A549 (cell line): ENCODE results near the gene RPTOR.

Experiments used
- BHLHE40 ChIP-seq: IDR thresholded peaks from 2 replicates; pipeline ENCODE4 v1.6.1; 2012; ENCODE audit warnings: low read depth, low read length, inconsistent platforms
- KDM1A ChIP-seq: fragments of 200-600 bp; sonication (generic); IDR thresholded peaks from 2 replicates; pipeline ENCODE4 v1.6.1; 2016; ENCODE audit warnings: low read depth, mild to moderate bottlenecking
- KDM5A ChIP-seq: fragments of 200-600 bp; sonication (generic); IDR thresholded peaks from 2 replicates; pipeline ENCODE4 v1.6.1; 2016; ENCODE audit warnings: antibody characterized with exemption, mild to moderate bottlenecking
- MAZ ChIP-seq: fragments of 150-350 bp; IDR thresholded peaks from 2 replicates; pipeline ENCODE4 v1.6.1; 2014; ENCODE audit warnings: antibody characterized with exemption, low read depth, low read length, borderline replicate concordance
- MYC ChIP-seq: IDR thresholded peaks from 2 replicates; pipeline ENCODE4 v1.6.1; 2012; ENCODE audit warnings: mild to moderate bottlenecking, inconsistent platforms, low read length, improper control_type of control experiment, borderline replicate concordance
- POLR2A ChIP-seq: IDR thresholded peaks from 2 replicates; pipeline ENCODE4 v1.6.1; 2012; ENCODE audit warnings: mild to moderate bottlenecking, low read length
- RFX5 ChIP-seq: fragments of 450-650 bp; IDR thresholded peaks from 2 replicates; pipeline ENCODE4 v1.7.1; 2014; ENCODE audit warnings: antibody characterized with exemption, mild to moderate bottlenecking, moderate library complexity
- TF ChIP-seq, protein P1 (sequence below): fragments of >200 bp; sonication (Bioruptor Twin); formaldehyde crosslinking; IDR thresholded peaks from 3 replicates; pipeline ENCODE4 v1.5.1; 2016
- TF ChIP-seq, protein P2 (sequence below): fragments of 450-650 bp; IDR thresholded peaks from 2 replicates; pipeline ENCODE4 v1.6.1; 2014; ENCODE audit warnings: antibody characterized with exemption
- TF ChIP-seq, protein P3 (sequence below): IDR thresholded peaks from 2 replicates; pipeline ENCODE4 v1.6.1; 2012
- TF ChIP-seq, protein P4 (sequence below): fragments of 200-600 bp; sonication (generic); IDR thresholded peaks from 2 replicates; pipeline ENCODE4 v1.6.1; 2016; ENCODE audit warnings: antibody characterized with exemption, mild to moderate bottlenecking, moderate library complexity
- TF ChIP-seq, protein P5 (sequence below): fragments of 150-350 bp; IDR thresholded peaks from 2 replicates; pipeline ENCODE4 v1.6.1; 2014; ENCODE audit warnings: low read depth, mild to moderate bottlenecking, low read length

DNA sequence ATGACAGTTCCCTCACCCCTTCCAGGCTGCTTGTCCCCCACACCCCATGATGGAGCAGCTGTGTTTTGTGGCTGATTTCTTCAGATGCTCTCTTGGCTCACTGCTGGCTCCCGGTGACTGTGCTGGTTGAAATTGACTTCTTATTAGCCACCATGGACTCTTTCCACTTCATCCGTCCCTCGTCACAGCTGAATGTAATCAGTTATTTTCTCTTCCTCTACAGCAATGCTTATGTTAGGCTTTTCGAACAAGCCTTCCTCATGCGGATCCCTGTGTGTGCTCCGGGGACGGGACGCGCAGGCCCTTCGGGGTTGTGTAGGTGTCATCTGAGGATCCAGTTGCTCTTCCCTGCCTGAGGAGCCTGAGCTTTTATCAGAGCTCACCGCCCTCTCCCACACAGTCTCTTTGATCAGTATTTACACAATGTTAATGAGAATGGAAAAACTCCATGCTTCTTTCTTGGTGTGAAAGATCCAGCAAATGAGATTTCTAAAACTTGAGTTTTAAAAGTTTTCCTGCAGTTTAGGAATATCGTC is 87.5 kb downstream of the RPTOR start:
- TF ChIP-seq POLR2A (no peak), KDM5A (no peak), BHLHE40 (no peak), MAZ (no peak), MYC (no peak), RFX5 (no peak), KDM1A (no peak)
- TF ChIP-seq, protein P1, sequence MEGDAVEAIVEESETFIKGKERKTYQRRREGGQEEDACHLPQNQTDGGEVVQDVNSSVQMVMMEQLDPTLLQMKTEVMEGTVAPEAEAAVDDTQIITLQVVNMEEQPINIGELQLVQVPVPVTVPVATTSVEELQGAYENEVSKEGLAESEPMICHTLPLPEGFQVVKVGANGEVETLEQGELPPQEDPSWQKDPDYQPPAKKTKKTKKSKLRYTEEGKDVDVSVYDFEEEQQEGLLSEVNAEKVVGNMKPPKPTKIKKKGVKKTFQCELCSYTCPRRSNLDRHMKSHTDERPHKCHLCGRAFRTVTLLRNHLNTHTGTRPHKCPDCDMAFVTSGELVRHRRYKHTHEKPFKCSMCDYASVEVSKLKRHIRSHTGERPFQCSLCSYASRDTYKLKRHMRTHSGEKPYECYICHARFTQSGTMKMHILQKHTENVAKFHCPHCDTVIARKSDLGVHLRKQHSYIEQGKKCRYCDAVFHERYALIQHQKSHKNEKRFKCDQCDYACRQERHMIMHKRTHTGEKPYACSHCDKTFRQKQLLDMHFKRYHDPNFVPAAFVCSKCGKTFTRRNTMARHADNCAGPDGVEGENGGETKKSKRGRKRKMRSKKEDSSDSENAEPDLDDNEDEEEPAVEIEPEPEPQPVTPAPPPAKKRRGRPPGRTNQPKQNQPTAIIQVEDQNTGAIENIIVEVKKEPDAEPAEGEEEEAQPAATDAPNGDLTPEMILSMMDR, result no peak
- TF ChIP-seq, protein P2, sequence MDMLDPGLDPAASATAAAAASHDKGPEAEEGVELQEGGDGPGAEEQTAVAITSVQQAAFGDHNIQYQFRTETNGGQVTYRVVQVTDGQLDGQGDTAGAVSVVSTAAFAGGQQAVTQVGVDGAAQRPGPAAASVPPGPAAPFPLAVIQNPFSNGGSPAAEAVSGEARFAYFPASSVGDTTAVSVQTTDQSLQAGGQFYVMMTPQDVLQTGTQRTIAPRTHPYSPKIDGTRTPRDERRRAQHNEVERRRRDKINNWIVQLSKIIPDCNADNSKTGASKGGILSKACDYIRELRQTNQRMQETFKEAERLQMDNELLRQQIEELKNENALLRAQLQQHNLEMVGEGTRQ, result no peak
- TF ChIP-seq, protein P3, sequence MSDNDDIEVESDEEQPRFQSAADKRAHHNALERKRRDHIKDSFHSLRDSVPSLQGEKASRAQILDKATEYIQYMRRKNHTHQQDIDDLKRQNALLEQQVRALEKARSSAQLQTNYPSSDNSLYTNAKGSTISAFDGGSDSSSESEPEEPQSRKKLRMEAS, result no peak
- TF ChIP-seq, protein P4, sequence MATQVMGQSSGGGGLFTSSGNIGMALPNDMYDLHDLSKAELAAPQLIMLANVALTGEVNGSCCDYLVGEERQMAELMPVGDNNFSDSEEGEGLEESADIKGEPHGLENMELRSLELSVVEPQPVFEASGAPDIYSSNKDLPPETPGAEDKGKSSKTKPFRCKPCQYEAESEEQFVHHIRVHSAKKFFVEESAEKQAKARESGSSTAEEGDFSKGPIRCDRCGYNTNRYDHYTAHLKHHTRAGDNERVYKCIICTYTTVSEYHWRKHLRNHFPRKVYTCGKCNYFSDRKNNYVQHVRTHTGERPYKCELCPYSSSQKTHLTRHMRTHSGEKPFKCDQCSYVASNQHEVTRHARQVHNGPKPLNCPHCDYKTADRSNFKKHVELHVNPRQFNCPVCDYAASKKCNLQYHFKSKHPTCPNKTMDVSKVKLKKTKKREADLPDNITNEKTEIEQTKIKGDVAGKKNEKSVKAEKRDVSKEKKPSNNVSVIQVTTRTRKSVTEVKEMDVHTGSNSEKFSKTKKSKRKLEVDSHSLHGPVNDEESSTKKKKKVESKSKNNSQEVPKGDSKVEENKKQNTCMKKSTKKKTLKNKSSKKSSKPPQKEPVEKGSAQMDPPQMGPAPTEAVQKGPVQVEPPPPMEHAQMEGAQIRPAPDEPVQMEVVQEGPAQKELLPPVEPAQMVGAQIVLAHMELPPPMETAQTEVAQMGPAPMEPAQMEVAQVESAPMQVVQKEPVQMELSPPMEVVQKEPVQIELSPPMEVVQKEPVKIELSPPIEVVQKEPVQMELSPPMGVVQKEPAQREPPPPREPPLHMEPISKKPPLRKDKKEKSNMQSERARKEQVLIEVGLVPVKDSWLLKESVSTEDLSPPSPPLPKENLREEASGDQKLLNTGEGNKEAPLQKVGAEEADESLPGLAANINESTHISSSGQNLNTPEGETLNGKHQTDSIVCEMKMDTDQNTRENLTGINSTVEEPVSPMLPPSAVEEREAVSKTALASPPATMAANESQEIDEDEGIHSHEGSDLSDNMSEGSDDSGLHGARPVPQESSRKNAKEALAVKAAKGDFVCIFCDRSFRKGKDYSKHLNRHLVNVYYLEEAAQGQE, result no peak
- TF ChIP-seq, protein P5, sequence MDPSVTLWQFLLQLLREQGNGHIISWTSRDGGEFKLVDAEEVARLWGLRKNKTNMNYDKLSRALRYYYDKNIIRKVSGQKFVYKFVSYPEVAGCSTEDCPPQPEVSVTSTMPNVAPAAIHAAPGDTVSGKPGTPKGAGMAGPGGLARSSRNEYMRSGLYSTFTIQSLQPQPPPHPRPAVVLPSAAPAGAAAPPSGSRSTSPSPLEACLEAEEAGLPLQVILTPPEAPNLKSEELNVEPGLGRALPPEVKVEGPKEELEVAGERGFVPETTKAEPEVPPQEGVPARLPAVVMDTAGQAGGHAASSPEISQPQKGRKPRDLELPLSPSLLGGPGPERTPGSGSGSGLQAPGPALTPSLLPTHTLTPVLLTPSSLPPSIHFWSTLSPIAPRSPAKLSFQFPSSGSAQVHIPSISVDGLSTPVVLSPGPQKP, result no peak
